HL-60 (cell line): ENCODE data around the gene KRI1.

Source experiments
- SPI1 ChIP-seq: IDR thresholded peaks from 2 replicates; pipeline ENCODE4 v1.6.1; 2012; ENCODE audit warnings: low read depth, mild to moderate bottlenecking, borderline replicate concordance
- TF ChIP-seq, protein P1 (sequence below): IDR thresholded peaks from one replicate; pipeline ENCODE4 v1.5.1; 2011; ENCODE audit warnings: low read length, control low read depth, inconsistent platforms; ENCODE audit not compliant: insufficient read depth
- TF ChIP-seq, protein P2 (sequence below): IDR thresholded peaks from 2 replicates; pipeline ENCODE4 v1.6.1; 2012; ENCODE audit warnings: low read depth; ENCODE audit not compliant: insufficient replicate concordance

DNA sequence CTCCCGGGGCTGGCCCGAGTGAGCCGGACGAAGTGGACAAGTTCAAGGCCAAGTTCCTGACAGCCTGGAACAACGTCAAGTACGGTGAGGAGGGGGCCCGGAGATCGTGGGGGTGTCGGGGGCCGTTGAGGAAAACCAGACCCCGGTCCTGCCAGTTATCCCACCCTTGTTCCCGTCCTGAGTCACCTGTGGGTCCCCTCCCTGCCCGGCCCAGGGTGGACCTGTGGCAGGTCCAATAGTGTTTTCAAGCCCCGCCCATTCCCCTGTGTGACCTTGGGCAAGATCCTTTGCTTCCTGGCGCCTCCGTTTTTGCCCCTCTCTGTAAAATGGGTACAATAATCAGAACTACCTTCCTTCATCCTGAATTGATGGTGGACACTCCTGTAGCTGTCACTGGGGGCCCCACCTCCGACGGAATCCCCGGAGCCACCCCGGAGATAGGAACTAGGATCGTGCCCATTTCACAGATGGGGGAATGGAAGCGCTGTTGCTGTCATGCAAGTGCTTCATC is 21.5 kb downstream of the KRI1 start:
- TF ChIP-seq SPI1 = no peak
- TF ChIP-seq, protein P1, sequence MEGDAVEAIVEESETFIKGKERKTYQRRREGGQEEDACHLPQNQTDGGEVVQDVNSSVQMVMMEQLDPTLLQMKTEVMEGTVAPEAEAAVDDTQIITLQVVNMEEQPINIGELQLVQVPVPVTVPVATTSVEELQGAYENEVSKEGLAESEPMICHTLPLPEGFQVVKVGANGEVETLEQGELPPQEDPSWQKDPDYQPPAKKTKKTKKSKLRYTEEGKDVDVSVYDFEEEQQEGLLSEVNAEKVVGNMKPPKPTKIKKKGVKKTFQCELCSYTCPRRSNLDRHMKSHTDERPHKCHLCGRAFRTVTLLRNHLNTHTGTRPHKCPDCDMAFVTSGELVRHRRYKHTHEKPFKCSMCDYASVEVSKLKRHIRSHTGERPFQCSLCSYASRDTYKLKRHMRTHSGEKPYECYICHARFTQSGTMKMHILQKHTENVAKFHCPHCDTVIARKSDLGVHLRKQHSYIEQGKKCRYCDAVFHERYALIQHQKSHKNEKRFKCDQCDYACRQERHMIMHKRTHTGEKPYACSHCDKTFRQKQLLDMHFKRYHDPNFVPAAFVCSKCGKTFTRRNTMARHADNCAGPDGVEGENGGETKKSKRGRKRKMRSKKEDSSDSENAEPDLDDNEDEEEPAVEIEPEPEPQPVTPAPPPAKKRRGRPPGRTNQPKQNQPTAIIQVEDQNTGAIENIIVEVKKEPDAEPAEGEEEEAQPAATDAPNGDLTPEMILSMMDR = no peak
- TF ChIP-seq, protein P2, sequence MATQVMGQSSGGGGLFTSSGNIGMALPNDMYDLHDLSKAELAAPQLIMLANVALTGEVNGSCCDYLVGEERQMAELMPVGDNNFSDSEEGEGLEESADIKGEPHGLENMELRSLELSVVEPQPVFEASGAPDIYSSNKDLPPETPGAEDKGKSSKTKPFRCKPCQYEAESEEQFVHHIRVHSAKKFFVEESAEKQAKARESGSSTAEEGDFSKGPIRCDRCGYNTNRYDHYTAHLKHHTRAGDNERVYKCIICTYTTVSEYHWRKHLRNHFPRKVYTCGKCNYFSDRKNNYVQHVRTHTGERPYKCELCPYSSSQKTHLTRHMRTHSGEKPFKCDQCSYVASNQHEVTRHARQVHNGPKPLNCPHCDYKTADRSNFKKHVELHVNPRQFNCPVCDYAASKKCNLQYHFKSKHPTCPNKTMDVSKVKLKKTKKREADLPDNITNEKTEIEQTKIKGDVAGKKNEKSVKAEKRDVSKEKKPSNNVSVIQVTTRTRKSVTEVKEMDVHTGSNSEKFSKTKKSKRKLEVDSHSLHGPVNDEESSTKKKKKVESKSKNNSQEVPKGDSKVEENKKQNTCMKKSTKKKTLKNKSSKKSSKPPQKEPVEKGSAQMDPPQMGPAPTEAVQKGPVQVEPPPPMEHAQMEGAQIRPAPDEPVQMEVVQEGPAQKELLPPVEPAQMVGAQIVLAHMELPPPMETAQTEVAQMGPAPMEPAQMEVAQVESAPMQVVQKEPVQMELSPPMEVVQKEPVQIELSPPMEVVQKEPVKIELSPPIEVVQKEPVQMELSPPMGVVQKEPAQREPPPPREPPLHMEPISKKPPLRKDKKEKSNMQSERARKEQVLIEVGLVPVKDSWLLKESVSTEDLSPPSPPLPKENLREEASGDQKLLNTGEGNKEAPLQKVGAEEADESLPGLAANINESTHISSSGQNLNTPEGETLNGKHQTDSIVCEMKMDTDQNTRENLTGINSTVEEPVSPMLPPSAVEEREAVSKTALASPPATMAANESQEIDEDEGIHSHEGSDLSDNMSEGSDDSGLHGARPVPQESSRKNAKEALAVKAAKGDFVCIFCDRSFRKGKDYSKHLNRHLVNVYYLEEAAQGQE = no peak
